Glutamatergic neuron (in vitro differentiated cells): ENCODE measurements around the gene NUP107. TPM values are rescaled to one million over a fixed set of nuclear protein-coding genes. Genes with fewer than 3 reads are reported as not detected.
A peak's percentile ranks its signal among the peaks of the same experiment; 100 is the strongest.

ENCODE experiments used
- DNase-seq: peaks from one replicate; pipeline ENCODE4 v3.0.0; 2022
- H3K27ac Mint-ChIP-seq: one replicate; pipeline ENCODE4 v1.8.0; 2020; ENCODE audit warnings: mild to moderate bottlenecking, mixed read lengths, inconsistent platforms; ENCODE audit not compliant: unreplicated experiment
- H3K27me3 Mint-ChIP-seq: one replicate; pipeline ENCODE4 v1.8.0; 2020; ENCODE audit warnings: mild to moderate bottlenecking, moderate library complexity, mixed read lengths, inconsistent platforms; ENCODE audit not compliant: unreplicated experiment
- H3K36me3 Mint-ChIP-seq: one replicate; pipeline ENCODE4 v1.8.0; 2020; ENCODE audit warnings: mild to moderate bottlenecking, mixed read lengths, inconsistent platforms; ENCODE audit not compliant: unreplicated experiment
- H3K4me1 Mint-ChIP-seq: one replicate; pipeline ENCODE4 v1.8.0; 2020; ENCODE audit warnings: mild to moderate bottlenecking, low read depth, mixed read lengths, inconsistent platforms; ENCODE audit not compliant: unreplicated experiment
- H3K4me3 Mint-ChIP-seq: one replicate; pipeline ENCODE4 v1.8.0; 2020; ENCODE audit warnings: mild to moderate bottlenecking, mixed read lengths, inconsistent platforms; ENCODE audit not compliant: unreplicated experiment
- H3K9me3 Mint-ChIP-seq: one replicate; pipeline ENCODE4 v1.8.0; 2020; ENCODE audit warnings: mild to moderate bottlenecking, moderate library complexity, mixed read lengths, inconsistent platforms; ENCODE audit not compliant: unreplicated experiment
- total RNA-seq: library from RNA; stranded (reverse); fragmentation: NEBNext Ultra II Directional; extraction: Animal tissue kit (Norgen Biotek cat#: 25700); gene quantifications from one replicate; pipeline ENCODE4 v1.2.1, GENCODE V29; 2021; ENCODE audit not compliant: unreplicated experiment
- TF ChIP-seq, protein P1 (sequence below): fragments of 200-600 bp; sonication (generic); IDR thresholded peaks from one replicate; pipeline ENCODE4 v1.5.0; 2021; ENCODE audit not compliant: partially characterized antibody, unreplicated experiment

NUP107 gene
- total RNA-seq, 1 donor from 2014 or later, result 51.6 TPM

DNA sequence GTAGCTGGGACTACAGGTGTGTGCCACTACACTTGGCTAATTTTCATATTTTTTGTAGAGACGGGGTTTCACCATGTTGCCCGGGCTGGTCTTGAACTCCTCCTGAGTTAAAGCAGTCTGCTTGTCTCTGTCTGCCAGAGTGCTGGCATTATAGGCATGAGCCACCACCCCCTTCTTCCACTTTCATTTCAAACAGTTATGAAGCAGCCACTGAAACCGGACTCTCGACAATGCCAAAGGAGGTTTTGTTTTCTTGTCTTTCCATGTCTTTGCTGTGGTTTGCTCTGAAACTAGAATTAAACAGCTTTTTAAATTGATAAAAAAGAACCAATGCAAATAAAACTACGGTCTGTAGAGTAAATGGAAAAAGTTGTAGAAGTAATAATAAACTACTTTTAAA, 45.6 kb upstream of the NUP107 start:
- H3K36me3 Mint-ChIP-seq, result no peaks in the 10 kb centered on the region
- no peaks in the 10 kb centered on the region for H3K9me3 Mint-ChIP-seq
- TF ChIP-seq, protein P1, sequence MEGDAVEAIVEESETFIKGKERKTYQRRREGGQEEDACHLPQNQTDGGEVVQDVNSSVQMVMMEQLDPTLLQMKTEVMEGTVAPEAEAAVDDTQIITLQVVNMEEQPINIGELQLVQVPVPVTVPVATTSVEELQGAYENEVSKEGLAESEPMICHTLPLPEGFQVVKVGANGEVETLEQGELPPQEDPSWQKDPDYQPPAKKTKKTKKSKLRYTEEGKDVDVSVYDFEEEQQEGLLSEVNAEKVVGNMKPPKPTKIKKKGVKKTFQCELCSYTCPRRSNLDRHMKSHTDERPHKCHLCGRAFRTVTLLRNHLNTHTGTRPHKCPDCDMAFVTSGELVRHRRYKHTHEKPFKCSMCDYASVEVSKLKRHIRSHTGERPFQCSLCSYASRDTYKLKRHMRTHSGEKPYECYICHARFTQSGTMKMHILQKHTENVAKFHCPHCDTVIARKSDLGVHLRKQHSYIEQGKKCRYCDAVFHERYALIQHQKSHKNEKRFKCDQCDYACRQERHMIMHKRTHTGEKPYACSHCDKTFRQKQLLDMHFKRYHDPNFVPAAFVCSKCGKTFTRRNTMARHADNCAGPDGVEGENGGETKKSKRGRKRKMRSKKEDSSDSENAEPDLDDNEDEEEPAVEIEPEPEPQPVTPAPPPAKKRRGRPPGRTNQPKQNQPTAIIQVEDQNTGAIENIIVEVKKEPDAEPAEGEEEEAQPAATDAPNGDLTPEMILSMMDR, result no peak
- no peak overlapping the region for H3K27ac Mint-ChIP-seq
- no peak for DNase-seq
- peaks cover 3% of the 10 kb centered on the region for H3K4me1 Mint-ChIP-seq
- H3K27me3 Mint-ChIP-seq, result no peaks in the 10 kb centered on the region
- H3K4me3 Mint-ChIP-seq, result no peak overlapping the region

DNA sequence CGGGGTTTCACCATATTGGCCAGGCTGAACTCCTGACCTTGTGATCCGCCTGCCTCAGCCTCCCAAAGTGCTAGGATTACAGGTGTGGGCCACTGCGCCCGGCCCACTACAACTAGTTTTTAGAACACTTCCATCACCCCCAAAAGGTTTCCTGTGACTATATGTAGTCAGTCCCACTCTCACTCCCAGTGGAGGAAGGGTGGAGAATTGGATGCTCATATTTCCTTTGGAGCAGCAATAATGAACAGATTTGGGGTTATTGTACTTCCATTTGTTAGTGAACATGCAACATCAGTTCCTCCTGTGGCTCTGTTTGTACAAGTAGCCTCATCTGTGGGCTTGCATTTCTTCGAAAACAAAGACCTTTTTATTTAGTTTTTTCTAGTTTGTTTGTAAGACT, 40.3 kb upstream of the NUP107 start:
- Mint-ChIP-seq H3K27ac (no peak overlapping the region), H3K36me3 (no peaks in the 10 kb centered on the region), H3K27me3 (no peaks in the 10 kb centered on the region), H3K4me3 (no peak overlapping the region), H3K9me3 (no peaks in the 10 kb centered on the region), H3K4me1 (no peaks in the 10 kb centered on the region)
- DNase-seq, result no peak
- TF ChIP-seq, protein P1, result no peak

DNA sequence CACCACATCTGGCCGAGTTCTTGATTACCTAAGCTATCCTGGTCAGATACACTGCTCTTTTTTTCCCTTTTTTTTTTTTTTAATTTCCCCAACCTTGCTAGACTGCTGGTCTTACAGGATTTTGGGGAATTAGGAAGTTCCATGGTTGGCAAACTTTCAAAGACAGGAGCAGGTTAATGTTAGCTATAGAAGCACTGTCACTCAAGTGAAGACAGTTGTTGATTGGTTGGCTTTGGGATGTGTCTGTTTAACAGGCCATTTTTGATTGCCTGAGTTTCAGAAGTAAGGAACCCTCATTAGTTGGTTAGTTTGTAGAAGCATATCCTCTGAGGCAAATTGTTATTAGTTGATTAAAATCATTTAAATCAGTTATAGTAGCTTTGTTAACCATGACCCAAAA, 39.3 kb upstream of the NUP107 start:
- TF ChIP-seq, protein P1, result no peak
- H3K9me3 Mint-ChIP-seq, result no peaks in the 10 kb centered on the region
- H3K27me3 Mint-ChIP-seq, result no peaks in the 10 kb centered on the region
- no peak overlapping the region for H3K4me3 Mint-ChIP-seq
- H3K36me3 Mint-ChIP-seq, result no peaks in the 10 kb centered on the region
- no peak overlapping the region for H3K27ac Mint-ChIP-seq
- H3K4me1 Mint-ChIP-seq, result no peaks in the 10 kb centered on the region
- no peak for DNase-seq

DNA sequence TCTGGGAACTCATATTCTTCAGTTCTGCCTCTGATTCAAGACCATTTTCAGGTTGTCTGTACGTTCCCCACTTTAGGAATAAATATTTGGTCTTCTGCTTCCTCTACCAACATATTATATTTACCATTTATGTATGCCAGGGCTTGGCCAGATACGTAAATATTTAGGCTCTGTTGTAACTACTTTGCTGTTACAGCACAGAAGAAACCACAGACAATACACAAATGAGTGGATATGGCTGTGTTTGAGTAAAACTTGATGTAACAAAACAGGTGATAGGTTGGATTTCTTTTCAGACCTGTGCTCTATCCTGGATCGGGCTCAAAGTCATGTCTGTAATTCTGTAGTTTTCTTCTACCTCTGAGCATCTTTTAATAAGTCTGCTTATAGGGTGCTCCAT, 38.6 kb upstream of the NUP107 start:
- no peak for DNase-seq
- no peaks in the 10 kb centered on the region for H3K9me3 Mint-ChIP-seq
- H3K4me1 Mint-ChIP-seq, result no peaks in the 10 kb centered on the region
- H3K27ac Mint-ChIP-seq, result no peak overlapping the region
- TF ChIP-seq, protein P1, result no peak
- no peaks in the 10 kb centered on the region for H3K27me3 Mint-ChIP-seq
- no peaks in the 10 kb centered on the region for H3K36me3 Mint-ChIP-seq
- no peak overlapping the region for H3K4me3 Mint-ChIP-seq

DNA sequence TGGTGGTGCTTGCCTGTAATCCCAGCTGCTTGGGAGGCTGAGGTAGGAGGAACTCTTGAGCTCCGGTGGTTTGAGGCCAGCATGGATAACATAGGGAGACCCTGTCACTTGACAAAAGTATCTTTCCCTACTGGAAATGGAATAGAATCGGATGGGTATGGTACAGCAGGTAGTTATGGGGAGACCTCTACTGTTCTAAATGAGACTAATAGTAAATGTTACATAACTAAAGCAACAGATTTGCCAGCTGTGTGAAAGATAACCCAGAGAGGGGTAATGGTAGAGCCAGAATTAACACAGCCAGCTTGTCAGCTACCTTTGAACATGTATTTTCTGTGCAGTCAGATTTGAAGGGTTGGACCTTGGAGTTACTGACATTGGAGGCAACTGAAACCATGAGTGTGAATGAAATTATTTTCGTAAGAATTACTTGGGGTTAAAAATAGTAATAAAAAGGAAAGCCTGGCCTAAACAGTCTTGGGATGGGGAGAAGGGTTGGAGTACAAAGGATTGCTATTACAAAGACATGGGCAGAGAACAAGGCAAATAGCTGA, 21.7 kb upstream of the NUP107 start:
- H3K4me1 Mint-ChIP-seq, result peaks cover 4% of the 10 kb centered on the region
- H3K27me3 Mint-ChIP-seq, result peaks cover 5% of the 10 kb centered on the region
- H3K4me3 Mint-ChIP-seq, result no peak overlapping the region
- TF ChIP-seq, protein P1, result no peak
- no peaks in the 10 kb centered on the region for H3K9me3 Mint-ChIP-seq
- H3K27ac Mint-ChIP-seq, result peak overlapping the region; percentile 25
- no peaks in the 10 kb centered on the region for H3K36me3 Mint-ChIP-seq
- no peak for DNase-seq
